C4-2B (cell line): ENCODE measurements around the gene SCAMP3.
"Not testable (repeated sequence)": the region's sequence is repeated elsewhere in the genome, so short reads cannot be mapped to it uniquely, and the experiment has no call there.

ENCODE experiments used
- H3K27ac ChIP-seq: fragments of 450-650 bp; 2 replicates; pipeline ENCODE4 v1.5.1; 2017
- CTCF ChIP-seq: fragments of 450-650 bp; conservative IDR thresholded peaks from 2 replicates; pipeline ENCODE4 v1.5.1; 2017; ENCODE audit warnings: mild to moderate bottlenecking
- ZFX ChIP-seq: fragments of 450-650 bp; IDR thresholded peaks from 2 replicates; pipeline ENCODE4 v1.6.1; 2017

The SCAMP3 gene

GRCh38 chr1:155294520-155295182 is 32.5 kb upstream of the SCAMP3 start:
- no peak overlapping the region for H3K27ac ChIP-seq
- TF ChIP-seq CTCF (no peak), ZFX (no peak)

- TF ChIP-seq ZFX, result no peak
- TF ChIP-seq CTCF, result no peak
- no peak overlapping the region for H3K27ac ChIP-seq
These were observed 31.1 kb upstream of the SCAMP3 start for GRCh38 chr1:155293086-155293749.

GRCh38 chr1:155291006-155291405 is 28.8 kb upstream of the SCAMP3 start:
- not testable (repeated sequence) for H3K27ac ChIP-seq

- TF ChIP-seq ZFX (no peak), CTCF (no peak)
- peak overlapping the region; percentile 37 for H3K27ac ChIP-seq
These were observed 25.9 kb upstream of the SCAMP3 start for GRCh38 chr1:155287987-155288543.

GRCh38 chr1:155286544-155286943 is 24.4 kb upstream of the SCAMP3 start:
- H3K27ac ChIP-seq, result no peak overlapping the region
- TF ChIP-seq ZFX, result no peak

GRCh38 chr1:155285631-155286044 is 23.5 kb upstream of the SCAMP3 start:
- no peak overlapping the region for H3K27ac ChIP-seq
- TF ChIP-seq CTCF (no peak), ZFX (no peak)

GRCh38 chr1:155285063-155285462 is 22.9 kb upstream of the SCAMP3 start:
- TF ChIP-seq ZFX, result no peak
- no peak for TF ChIP-seq CTCF
- no peak overlapping the region for H3K27ac ChIP-seq

GRCh38 chr1:155284476-155284875 is 22.3 kb upstream of the SCAMP3 start:
- H3K27ac ChIP-seq, result no peak overlapping the region
- no peak for TF ChIP-seq CTCF
